ELF-1 (cell line): ENCODE measurements around the gene KIF4B.
"Not testable (repeated sequence)": the region's sequence is repeated elsewhere in the genome, so short reads cannot be mapped to it uniquely, and the experiment has no call there.

Source experiments
- DNase-seq: peaks from one replicate; pipeline ENCODE4 v3.0.0-alpha.2; 2016; ENCODE audit warnings: low read depth, low spot score

Gene KIF4B

DNA sequence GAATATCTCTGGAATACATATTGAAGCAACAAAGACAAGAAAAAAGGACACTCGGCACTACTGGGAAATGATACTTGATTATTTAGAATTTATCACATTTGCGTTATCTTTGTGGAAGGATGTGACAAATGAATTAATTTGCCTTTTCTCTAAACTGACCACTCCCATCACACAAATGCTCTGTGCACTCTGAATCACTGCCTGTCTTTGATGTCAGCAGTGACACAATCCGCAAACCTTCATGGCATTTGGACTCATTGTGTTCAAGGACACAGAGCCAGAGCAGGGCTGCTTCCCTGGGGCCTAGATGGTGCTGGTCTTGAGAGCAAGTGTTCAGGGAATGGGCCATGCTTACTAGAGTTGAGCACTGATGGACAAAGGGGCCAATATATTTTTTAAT is 4.9 kb upstream of the KIF4B start:
- no peak for DNase-seq

DNA sequence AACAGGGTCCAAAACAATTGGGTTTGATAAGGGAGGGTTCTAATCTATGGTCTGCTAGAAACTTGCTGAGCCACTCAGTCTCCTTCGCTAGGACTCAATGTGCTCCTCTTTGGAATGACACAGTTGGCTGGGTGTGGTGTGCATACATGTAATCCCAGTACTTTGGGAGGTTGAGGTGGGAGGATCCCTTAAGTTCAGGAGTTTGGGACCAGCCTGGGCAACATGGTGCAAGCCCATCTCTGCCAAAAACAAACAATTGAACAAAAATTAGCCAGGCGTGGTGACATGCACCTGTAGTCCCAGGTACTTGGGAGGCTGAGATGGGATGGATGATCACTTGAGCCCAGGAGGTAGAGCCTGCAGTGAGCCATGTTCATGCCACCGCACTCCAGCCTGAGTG is 2.7 kb upstream of the KIF4B start:
- no peak for DNase-seq

DNA sequence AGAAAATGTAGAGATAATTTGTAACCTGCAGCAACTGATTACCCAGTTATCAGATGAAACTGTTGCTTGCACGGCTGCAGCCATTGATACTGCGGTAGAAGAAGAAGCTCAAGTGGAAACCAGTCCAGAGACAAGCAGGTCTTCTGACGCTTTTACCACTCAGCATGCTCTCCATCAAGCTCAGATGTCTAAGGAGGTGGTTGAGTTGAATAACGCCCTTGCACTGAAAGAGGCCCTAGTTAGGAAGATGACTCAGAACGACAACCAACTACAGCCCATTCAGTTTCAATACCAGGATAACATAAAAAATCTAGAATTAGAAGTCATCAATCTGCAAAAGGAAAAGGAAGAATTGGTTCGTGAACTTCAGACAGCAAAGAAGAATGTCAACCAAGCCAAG is 1.7 kb downstream of the KIF4B start:
- no peak for DNase-seq

DNA sequence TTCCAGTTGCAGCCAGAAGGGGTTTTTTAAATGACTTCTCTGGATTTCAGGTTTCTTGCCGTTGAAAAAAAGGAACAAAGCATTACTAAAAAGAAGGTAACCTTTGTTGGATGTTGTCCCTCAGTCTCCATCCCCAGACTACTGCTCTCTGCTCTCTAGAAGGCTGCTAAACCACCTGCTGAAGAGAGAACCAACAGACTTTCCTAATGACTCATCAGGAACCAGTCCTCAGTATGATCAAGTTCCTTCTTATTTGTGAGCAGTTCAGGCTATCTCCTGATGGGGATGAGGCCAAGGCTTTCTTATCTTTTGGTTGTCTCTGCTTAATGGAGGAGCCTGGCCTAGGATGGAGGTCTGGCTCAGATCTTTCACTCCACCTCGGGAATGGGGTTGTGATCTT is 4.1 kb downstream of the KIF4B start:
- DNase-seq = no peak

DNA sequence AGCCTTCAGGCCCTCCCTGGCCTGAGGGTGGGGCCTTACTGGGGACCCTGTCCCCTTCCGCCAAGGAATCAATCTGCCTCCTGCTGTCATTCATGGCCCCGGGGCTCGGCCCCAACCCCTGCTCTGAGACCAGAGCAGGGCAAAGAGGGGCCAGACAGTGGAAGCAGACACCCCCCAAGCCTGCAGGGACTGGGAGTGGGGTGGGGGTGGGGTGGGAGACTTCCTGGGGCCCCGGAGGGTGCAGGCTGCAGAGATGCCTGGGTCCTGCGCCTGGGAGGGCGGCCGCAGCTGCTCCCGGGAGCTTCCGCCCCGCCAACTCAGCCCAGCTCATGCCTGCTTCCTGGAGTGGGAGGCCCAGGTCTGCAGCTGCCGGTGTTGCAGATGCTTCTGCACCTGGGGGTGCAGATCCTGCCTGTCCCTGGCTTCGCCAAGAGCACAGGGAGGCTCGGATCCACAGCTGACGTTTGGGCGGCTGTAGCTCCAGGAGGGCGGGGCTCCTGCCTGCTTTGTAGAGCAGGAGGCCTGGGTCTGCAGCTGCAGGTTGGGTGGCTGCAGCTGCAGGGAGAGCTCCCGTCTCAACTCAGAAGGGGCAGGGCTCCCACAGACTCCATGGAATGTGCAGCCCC is 6.2 kb downstream of the KIF4B start:
- no peak for DNase-seq

DNA sequence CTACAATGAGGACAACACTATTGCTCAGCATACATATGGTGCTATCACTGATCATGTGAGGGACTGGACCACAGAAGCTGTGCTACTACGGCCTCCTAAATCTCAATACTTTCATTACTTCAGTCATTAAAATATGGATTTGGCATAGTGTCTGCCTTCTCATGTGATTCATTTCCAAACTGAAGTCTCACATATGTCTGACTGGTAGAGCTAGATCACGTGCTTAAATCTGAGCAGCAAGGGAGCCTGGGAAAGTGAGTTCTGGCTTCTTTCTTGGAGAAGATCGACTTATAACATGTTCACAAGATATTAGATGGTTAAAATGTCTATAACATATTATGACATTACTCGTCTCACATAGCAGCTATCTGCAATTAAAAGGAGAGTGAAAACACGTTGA is 8.3 kb downstream of the KIF4B start:
- DNase-seq = no peak

DNA sequence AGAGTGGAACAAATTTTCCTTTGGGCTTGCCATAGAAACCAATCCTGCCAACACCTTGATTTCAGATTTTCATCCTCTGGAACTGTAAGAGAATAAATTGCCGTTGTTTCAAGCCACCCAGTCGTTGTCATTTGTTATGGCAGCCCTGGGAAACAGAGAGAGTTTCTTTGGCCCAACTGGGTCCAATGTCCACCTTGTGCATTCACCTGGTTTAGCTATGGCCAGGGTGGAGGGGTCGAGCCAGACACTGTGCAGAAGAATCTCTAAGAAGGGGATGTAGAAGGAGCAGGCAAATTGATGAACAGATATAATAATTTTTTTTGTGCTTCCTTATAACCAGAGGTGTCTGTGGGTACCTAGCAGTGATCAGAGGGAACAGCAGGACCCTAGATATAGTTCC is 9.8 kb downstream of the KIF4B start:
- no peak for DNase-seq

DNA sequence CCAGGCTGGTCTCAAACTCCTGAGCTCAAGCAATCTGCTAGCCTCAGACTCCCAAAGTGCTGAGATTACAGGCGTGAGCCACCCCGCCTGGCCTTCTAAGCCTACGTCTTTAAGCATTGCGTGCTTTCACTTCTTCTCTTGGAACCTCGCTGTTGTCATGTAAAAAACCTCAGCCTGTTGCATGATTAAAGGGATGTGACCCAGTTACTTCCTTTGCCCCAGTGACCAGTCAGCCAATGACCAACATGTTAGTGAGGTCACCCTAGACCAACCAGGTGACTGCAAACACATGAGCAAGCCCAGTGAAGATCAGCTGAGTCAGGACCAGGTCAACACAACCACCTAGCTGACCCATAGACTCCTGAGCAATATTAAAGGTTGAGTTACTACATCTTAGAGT is 10.5 kb downstream of the KIF4B start:
- DNase-seq = peak; percentile 32

DNA sequence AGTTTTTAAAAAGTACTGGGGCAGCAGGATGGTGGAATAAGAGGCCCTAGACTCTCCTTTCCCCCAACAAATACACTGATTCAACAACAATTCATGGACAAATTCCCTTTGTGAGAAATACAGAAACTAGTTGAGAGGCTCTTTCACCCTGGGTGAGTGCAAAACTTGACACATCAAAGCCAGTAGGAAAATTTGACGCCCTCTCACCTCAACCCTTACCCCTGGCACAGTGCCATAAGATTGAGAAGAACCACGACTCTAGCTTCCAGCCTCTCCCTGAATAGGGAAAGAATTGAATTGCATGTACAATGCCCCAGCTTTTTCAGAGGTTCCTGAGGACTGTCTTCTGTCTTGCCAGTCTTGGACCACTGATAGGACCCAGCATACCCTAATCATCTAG is 12.3 kb downstream of the KIF4B start:
- no peak for DNase-seq

DNA sequence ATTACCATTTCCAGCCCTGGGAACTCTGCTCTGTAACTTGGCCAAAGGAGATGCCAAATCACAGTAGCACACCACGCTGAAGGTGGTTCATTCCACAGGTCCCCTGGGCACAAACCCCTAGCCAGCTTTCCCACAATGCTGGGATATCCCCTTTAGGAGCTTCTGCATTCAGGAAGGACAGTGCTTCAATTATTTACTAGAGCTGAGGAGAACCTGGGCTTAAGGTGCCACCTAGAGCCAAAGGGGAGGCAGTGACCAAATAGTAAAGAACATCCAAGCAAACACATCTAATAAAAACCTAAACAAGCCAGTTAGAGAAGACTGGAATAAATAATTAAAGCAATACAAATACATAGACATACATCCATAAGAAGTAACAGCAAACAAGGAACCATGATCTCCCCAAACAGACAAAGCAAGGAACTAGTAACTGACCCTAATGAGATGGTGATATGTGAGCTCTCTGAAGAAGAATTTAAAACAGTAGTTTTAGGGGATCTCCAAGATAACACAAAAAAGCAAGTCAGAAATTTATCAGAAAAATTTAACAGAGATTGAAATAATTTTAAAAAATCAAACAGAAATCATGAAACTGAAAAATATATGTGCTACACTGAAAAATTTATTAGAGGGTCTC is 14.6 kb downstream of the KIF4B start:
- no peak for DNase-seq

DNA sequence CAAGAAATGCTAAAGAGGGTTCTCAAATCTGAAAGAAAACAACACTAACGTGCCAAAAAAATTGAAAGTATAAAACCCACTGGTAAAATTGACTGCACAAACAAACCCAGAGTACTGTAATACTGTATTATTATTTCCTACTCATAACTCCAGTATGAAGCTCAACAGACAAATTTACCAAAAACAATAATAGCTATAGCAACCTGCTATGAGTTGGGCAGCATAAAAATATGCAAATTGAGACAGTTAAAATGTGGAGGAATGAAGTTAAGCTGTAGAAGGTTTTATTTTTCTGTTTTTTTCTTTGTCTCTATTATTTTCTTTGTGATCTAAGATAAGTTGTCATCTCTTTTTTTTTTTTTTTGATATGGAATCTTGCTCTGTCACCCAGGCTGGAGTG is 15.7 kb downstream of the KIF4B start:
- DNase-seq = no peak

DNA sequence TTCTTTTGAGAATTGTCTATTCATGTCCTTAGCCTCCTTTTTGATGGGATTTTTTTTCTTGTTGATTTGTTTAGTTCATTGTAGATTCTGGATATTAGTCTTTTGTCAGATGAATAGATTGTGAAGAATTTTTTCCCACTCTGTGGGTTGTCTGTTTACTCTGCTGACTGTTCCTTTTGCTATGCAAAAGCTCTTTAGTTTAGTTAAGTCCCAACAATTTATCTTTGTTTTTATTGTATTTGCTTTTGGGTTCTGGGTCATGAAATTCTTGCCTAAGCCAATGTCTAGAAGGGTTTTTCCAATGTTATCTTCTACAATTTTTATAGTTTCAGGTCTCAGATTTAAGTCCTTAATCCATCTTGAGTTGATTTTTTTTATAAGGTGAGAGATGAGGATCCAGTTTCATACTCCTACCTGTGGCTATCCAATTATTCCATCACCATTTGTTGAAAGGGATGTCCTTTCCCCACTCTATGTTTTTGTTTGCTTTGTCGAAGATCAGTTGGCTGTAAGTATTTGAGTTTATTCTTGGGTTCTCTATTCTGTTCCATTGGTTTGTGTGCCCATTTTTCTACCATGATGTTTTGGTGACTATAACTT is 20.7 kb downstream of the KIF4B start:
- DNase-seq = not testable (repeated sequence)

DNA sequence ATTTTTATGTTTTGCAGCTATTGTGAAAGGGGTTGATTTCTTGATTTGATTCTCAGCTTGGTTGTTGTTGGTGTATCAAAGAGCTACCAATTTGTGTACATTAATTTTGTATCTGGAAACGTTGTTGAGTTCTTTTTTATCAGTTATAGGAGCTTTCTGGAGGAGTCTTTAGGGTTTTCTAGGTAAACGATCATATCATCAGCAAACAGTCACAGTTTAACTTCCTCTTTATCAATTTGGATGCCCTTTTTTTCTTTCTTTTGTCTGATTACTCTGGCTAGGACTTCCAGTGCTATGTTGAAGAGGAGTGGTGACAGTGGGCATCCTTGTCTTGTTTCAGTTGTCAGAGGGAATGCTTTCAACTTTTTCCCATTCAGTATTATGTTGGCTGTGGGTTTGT is 21.5 kb downstream of the KIF4B start:
- DNase-seq = not testable (repeated sequence)

DNA sequence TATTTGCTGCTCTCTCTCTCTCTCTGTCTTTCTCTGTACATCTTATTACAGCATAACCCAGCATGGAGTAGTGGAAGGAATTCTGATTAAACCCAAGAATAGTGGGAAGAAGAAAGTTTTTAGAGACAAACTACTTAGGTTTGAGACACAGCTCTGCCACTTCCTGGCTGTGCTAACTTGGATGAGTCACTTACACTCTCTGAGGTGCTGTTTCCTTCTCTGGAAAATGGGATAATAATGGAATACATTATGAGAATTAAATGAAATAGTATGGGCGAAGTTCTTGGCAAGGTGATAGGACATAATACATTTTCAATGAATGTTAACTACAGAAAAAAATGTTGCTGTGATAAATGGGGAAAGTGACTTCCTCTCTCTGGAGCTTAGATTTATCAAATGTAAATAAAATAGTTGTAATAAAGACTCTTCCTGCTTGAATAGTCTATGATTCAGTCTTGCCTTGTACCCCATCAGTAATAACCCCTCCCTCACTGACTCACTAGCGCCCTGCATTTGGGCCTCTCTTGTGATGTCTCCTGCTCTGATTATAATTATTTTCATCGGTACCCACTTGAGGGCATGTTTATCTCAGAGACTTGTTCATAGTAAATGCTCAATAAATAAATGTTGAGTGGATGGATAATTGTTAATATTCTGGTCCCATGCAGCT is 27.6 kb downstream of the KIF4B start:
- DNase-seq = no peak

DNA sequence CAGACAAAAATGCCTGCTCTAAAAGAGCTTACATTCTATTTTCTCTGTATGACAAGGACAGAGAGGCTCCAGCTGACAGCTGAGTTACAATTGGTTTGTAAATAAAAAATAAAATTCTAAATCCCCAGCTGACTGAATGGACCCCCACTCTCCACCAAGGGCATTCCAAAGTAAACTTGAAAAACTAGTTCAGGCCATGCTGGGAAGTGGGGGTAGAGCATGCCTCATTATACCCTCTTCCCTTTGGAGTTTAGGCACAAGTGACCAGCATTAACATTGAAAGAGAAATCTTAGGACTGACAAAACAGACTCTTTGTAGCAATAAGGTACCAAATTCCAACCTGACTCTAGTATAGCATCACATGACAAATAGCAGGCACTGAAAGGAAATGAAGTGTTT is 31.0 kb downstream of the KIF4B start:
- no peak for DNase-seq

DNA sequence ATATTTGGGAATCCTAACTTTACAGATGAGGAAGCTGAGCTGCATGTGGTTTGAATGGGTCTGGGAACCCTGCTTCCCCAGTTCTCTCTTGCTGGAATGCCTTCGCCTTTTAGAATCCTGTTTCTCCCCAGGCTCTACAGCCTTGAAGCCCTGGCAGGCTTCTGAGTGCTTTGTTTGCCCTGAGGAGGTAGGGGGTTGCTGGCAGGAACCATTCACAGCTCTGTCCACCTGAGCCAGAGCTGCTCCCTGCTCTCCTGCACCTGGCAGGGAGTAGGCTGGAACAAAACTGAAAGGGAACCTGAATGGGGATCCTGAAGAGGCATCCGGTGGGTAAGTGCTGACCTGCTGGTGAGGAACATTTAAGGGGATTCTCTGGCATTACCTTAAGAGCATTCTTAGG is 33.0 kb downstream of the KIF4B start:
- DNase-seq = peak; percentile 88

DNA sequence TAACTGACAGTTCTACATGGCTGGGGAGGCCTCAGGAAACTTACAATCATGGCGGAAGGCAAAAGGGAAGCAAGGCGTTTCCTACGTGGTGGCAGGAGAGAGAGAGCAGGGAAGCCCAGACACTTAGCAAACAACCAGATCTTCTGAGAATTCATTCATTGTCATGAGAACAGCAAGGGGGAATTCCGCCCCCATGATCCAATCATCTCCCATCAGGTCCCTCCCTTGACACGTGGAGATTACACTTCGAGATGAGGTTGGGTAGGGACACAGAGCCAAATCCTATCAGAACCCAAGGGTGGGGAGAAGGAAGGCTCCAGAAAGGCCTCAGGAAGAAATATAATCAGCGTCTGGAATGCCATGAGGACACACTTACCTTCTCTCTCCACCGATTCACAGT is 34.3 kb downstream of the KIF4B start:
- DNase-seq = peak; percentile 39

DNA sequence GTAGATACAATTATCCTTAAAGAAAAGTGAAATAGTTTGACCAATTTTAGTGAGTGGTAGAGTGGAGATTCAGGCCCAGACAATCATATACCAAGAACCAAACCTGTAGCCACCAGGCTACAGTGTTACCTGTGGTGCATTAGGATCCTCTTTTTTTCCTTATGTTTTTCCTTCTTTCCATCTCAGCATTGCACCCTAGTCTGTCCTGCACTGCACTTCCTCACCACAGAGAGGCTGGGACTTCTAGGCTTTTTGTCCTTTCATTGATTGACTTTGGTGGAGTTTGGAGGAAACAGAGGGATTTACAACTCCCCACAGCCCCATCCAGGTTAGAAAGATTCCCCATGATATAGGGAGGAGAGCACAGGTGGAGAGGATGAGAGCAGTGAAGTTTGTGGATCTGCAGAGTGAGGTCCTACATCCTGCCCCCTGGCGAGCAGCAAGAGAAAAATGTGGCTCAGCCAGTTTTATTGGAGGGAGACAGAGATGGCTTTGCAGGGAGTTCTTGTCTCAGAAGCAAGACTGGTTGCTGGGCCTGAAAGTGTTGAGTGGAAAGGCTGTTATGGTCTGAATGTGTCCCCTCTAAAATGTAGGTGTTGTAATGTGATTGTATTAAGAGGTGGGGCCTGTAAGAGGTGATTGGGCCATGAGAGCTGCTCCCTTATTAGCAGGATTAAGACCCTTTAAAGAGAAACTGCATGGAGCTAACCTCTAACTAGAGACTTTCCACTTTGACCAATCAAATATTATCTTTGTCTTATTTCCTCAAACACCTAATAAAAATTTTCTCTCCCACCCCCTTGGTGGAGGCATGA is 36.2 kb downstream of the KIF4B start:
- DNase-seq = peak; percentile 84

DNA sequence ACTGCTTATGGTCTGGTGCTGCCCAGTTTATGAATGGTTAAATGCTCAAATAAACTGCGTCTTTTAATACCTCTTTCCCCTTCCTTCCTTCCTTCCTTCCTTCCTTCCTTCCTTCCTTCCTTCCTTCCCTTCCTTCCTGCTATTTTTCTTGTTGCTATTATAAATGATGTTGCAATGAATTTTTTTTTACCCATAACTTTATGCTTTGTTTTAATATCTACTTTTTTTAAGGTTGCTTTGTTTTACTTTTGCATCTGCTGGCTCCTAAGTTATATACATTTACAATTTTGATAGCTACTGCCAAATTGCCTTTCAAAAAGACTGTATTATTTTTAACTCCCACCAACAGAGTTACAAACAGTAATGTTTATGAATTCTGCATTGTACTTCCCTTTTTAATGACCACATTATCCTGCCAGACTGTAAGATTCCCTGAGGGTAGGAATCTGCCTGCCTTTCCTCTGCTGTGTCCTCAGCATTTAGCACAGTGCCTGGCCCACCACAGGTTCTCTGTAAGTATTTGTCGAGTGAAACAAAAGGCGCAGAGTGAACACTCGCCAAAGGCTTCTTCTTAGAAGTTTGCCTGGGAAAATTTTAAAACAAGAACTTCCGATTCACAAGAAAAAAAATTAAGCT is 36.9 kb downstream of the KIF4B start:
- peak; percentile 52 for DNase-seq

DNA sequence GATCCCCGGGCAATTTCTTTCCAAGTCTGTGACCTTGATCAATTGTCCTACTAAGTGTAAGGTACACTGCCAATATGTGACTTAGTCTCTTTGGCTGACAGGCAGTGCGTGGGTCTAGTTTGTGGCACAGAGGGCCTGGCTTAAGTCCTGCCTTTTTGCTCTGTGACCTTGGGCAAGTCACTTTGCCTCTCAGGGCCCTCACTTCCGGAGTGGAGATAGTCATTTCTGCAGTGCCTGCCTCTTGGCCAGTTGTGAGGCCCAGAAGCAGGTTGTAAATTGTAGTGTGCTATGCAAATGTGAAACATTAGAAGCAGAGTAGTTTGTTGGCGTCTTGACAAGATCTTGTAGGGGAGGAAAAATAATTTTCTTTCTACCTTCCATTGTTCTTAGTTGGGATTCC is 39.0 kb downstream of the KIF4B start:
- no peak for DNase-seq

DNA sequence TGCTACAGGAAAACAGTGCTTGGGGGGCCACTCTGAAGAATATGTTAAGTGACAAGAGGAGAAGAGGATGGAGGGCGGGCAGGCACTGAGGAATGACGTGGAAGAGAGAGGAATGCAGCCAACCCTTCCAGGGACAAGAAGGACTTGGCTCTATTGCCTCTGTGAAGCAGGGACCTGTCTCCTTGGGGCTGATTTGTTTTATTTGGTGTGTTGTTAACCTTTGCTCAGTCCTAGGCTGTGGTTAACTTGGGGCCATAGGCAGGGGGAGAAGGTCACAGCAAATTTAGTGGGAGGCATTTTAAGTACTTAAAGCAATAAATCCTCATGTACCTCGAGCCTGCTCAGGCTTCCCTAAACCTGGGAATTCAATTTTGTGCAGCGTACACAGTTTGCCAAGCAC is 39.9 kb downstream of the KIF4B start:
- peak; percentile 57 for DNase-seq
